Measurements from ENCODE around the gene HSFX4.
"Not testable (repeated sequence)": the region's sequence is repeated elsewhere in the genome, so short reads cannot be mapped to it uniquely, and the experiment has no call there.

The HSFX4 gene

GRCh38 chrX:149937871-149938426 is 8.6 kb downstream of the HSFX4 start:
- TF ChIP-seq ZFX (IDR thresholded peaks at IDR 0.05; ENCODE audit: borderline replicate concordance) (no peak), CTCF (IDR thresholded peaks at IDR 0.05) (no peak)
- peak overlapping the region; percentile 79 for H3K27ac ChIP-seq

GRCh38 chrX:149938427-149938880 is 9.1 kb downstream of the HSFX4 start, which contains the start of gene EOLA2:
EOLA2 (minus strand) TSS chrX:149938491; CDS start chrX:149933874, 4,617 bp downstream.
- TF ChIP-seq ZFX (IDR thresholded peaks at IDR 0.05; ENCODE audit: borderline replicate concordance) (no peak), CTCF (IDR thresholded peaks at IDR 0.05) (peak; percentile 56)
- H3K27ac ChIP-seq = peak within 1 kb of the TSS; percentile 79

GRCh38 chrX:149938881-149939654 is 9.7 kb downstream of the HSFX4 start:
- peak overlapping the region; percentile 83 for H3K27ac ChIP-seq
- TF ChIP-seq ZFX (IDR thresholded peaks at IDR 0.05; ENCODE audit: borderline replicate concordance) (no peak), CTCF (IDR thresholded peaks at IDR 0.05) (no peak)

GRCh38 chrX:149939655-149939904 is 10.2 kb downstream of the HSFX4 start:
- peak overlapping the region; percentile 83 for H3K27ac ChIP-seq
- TF ChIP-seq ZFX (IDR thresholded peaks at IDR 0.05; ENCODE audit: borderline replicate concordance) = no peak

GRCh38 chrX:149939905-149940673 is 10.7 kb downstream of the HSFX4 start:
- H3K27ac ChIP-seq = peak overlapping the region; percentile 83
- TF ChIP-seq ZFX (IDR thresholded peaks at IDR 0.05; ENCODE audit: borderline replicate concordance) (no peak), CTCF (IDR thresholded peaks at IDR 0.05) (no peak)

- H3K27ac ChIP-seq = peak overlapping the region; percentile 83
- peak; percentile 40 for TF ChIP-seq CTCF (IDR thresholded peaks at IDR 0.05)
Measured at GRCh38 chrX:149940674-149941024, 11.3 kb downstream of the HSFX4 start.

- not testable (repeated sequence) for H3K27ac ChIP-seq
Measured at GRCh38 chrX:149945087-149945670, 15.8 kb downstream of the HSFX4 start.

- not testable (repeated sequence) for H3K27ac ChIP-seq
Measured at GRCh38 chrX:149945820-149946219, 16.4 kb downstream of the HSFX4 start.

- H3K27ac ChIP-seq = not testable (repeated sequence)
Measured at GRCh38 chrX:149946932-149947331, 17.6 kb downstream of the HSFX4 start.
